GM12878 (cell line): ENCODE results near the gene STPG1. TPM values are rescaled to one million over a fixed set of nuclear protein-coding genes. Genes with fewer than 3 reads are reported as not detected.

Experiments used
- ATAC-seq: fragments of 200-7000 bp; cut with Tn5 transposase; 3 replicates; pipeline ENCODE4 v1.9.1; 2020; ENCODE audit warnings: mild to moderate bottlenecking, moderate library complexity
- BruUV-seq: library from RNA; stranded (reverse); fragments of 400-500 nt; replicated peaks from 2 replicates; lab custom pipeline; 2021; lab: Mats Ljungman, UMichigan
- CTCF ChIA-PET: fragments of 300-600 bp; sonication (Branson Sonifier 250); formaldehyde crosslinking; extraction: SDS; loops from one replicate; lab custom pipeline; 2021; ENCODE audit warnings: inconsistent platforms; lab: Yijun Ruan, JAX
- POLR2A ChIA-PET: fragments of 350-600 bp; formaldehyde crosslinking; extraction: SDS; loops from one replicate; lab custom pipeline; 2021; ENCODE audit warnings: inconsistent platforms; lab: Charles Lee
- RAD21 ChIA-PET: fragments of 300-600 bp; sonication (Branson Sonifier 250); formaldehyde crosslinking; loops from one replicate; lab custom pipeline; 2023; ENCODE audit warnings: antibody characterized with exemption; ENCODE audit not compliant: unreplicated experiment; lab: Charles Lee
- SMC1A ChIA-PET: fragments of 300-600 bp; sonication (Branson Sonifier 250); formaldehyde crosslinking; loops from one replicate; lab custom pipeline; 2023; ENCODE audit not compliant: unreplicated experiment, uncharacterized antibody; lab: Charles Lee
- DNase-seq: peaks from one replicate; pipeline ENCODE4 v3.0.0-alpha.2; 2011; ENCODE audit warnings: low read depth, low spot score
- FAIRE-seq: peaks from 3 replicates; lab custom pipeline; 2011; peaks lifted over from hg19 to GRCh38; lab: Jason Lieb, UNC
- H2AFZ ChIP-seq: 2 replicates; pipeline ENCODE4 v1.6.0; 2011; ENCODE audit warnings: low read depth, low read length, control low read depth; ENCODE audit not compliant: control insufficient read depth
- H3K27ac ChIP-seq: 2 replicates; pipeline ENCODE4 v1.5.1; 2011; ENCODE audit warnings: control low read depth; ENCODE audit not compliant: control insufficient read depth, insufficient read depth
- H3K27me3 ChIP-seq, 2 experiments: replicated peaks in 1 of 2; 2 replicates each; pipeline versions ENCODE4 v1.6.0 to v1.6.1; 2011; ENCODE audit warnings: low read length in 1 of 2; ENCODE audit not compliant: control insufficient read depth in 2 of 2, insufficient read depth in 2 of 2
- H3K36me3 ChIP-seq, 2 experiments: 2 replicates each; pipeline ENCODE4 v1.5.1; 2011; ENCODE audit warnings: low read length in 1 of 2; ENCODE audit not compliant: control insufficient read depth in 2 of 2, insufficient read depth in 2 of 2
- H3K4me1 ChIP-seq: 2 replicates; pipeline ENCODE4 v1.6.1; 2011; ENCODE audit warnings: mild to moderate bottlenecking, low read length, moderate library complexity, mixed read lengths; ENCODE audit not compliant: control insufficient read depth, insufficient read depth
- H3K4me2 ChIP-seq: 2 replicates; pipeline ENCODE4 v1.6.0; 2011; ENCODE audit warnings: control low read depth; ENCODE audit not compliant: control insufficient read depth, insufficient read depth
- H3K4me3 ChIP-seq: fragments of 200-600 bp; sonication (generic); 2 replicates; pipeline ENCODE4 v1.5.1; 2016
- H3K79me2 ChIP-seq: 2 replicates; pipeline ENCODE4 v1.6.0; 2011; ENCODE audit warnings: low read length; ENCODE audit not compliant: control insufficient read depth, insufficient read depth
- H3K9ac ChIP-seq: 2 replicates; pipeline ENCODE4 v1.8.0; 2011; ENCODE audit warnings: low read length, control low read depth, mixed read lengths; ENCODE audit not compliant: control insufficient read depth, insufficient read depth
- H3K9me3 ChIP-seq: replicated peaks from 3 replicates; pipeline ENCODE4 v1.5.1; 2011; ENCODE audit warnings: mild to moderate bottlenecking, low read length; ENCODE audit not compliant: control insufficient read depth, insufficient read depth
- H4K20me1 ChIP-seq: 2 replicates; pipeline ENCODE4 v1.6.0; 2011; ENCODE audit not compliant: control insufficient read depth, insufficient read depth
- CUX1 ChIP-seq: IDR thresholded peaks from 2 replicates; pipeline ENCODE4 v1.6.1; 2012; ENCODE audit warnings: improper control_type of control experiment, low read depth, low read length; ENCODE audit not compliant: insufficient replicate concordance
- EED ChIP-seq: sonication (generic); IDR thresholded peaks from 2 replicates; pipeline ENCODE4 v1.6.1; 2016; ENCODE audit warnings: antibody characterized with exemption, low read depth
- HCFC1 ChIP-seq: fragments of 150-350 bp; IDR thresholded peaks from 2 replicates; pipeline ENCODE4 v1.6.1; 2014; ENCODE audit warnings: low read length
- IKZF2 ChIP-seq, 2 experiments: fragments of 450-650 bp; IDR thresholded peaks; 2 replicates each; pipeline ENCODE4 v1.6.1; 2017; ENCODE audit warnings: mild to moderate bottlenecking in 2 of 2, moderate library complexity in 2 of 2
- PBX3 ChIP-seq: IDR thresholded peaks from 2 replicates; pipeline ENCODE4 v1.6.1; 2011; ENCODE audit warnings: mild to moderate bottlenecking, low read depth, low read length, moderate library complexity; ENCODE audit not compliant: insufficient replicate concordance
- REST ChIP-seq: IDR thresholded peaks from 2 replicates; pipeline ENCODE4 v1.6.1; 2012; ENCODE audit warnings: mild to moderate bottlenecking, low read depth, low read length
- SPI1 ChIP-seq: IDR thresholded peaks from 2 replicates; pipeline ENCODE4 v1.6.1; 2011; ENCODE audit warnings: low read depth, mild to moderate bottlenecking, low read length, moderate library complexity, borderline replicate concordance; ENCODE audit not compliant: insufficient read depth
- SUZ12 ChIP-seq: fragments of 200-600 bp; sonication (generic); IDR thresholded peaks from one replicate; pipeline ENCODE4 v1.6.1; 2018; ENCODE audit warnings: antibody characterized with exemption, mild to moderate bottlenecking; ENCODE audit not compliant: unreplicated experiment
- ZNF207 ChIP-seq: fragments of 450-650 bp; IDR thresholded peaks from 2 replicates; pipeline ENCODE4 v1.6.1; 2014; ENCODE audit warnings: antibody characterized with exemption, mild to moderate bottlenecking, borderline replicate concordance
- ZNF217 ChIP-seq: fragments of 450-650 bp; IDR thresholded peaks from 2 replicates; pipeline ENCODE4 v1.6.1; 2017; ENCODE audit warnings: antibody characterized with exemption, mild to moderate bottlenecking
- ZNF384 ChIP-seq: IDR thresholded peaks from 2 replicates; pipeline ENCODE4 v1.6.1; 2012; ENCODE audit warnings: low read depth, mild to moderate bottlenecking, low read length, improper control_type of control experiment, borderline replicate concordance
- WGBS: methylation state at CpG from one replicate; pipeline ENCODE4 v1.1.6; 2016; ENCODE audit warnings: low lambda C conversion rate; ENCODE audit not compliant: insufficient replicate concordance, insufficient coverage; ENCODE audit errors: missing lambda C conversion rate; 5-methylcytosine and 5-hydroxymethylcytosine counted together
- in situ Hi-C: fragments of 300-500 bp; cut with MboI; formaldehyde crosslinking; loops from 9 replicates; pipeline ENCODE4 v1.14.3; 2018; ENCODE audit warnings: mixed read lengths
- intact Hi-C: fragments of 100-400 bp; cut with micrococcal nuclease; formaldehyde crosslinking; loops from one replicate; pipeline ENCODE4 v1.14.2; 2022; ENCODE audit not compliant: unreplicated experiment
- polyA plus RNA-seq, 11 experiments: library from polyadenylated mRNA; depleted of rRNA in 4 of 11; unstranded in 6 of 11; stranded (reverse) in 5 of 11; fragments of >200 nt; fragmentation: Nextera tagmentation in 4 of 11; fragmentation: Illumina TruSeq in 1 of 11; extraction: Ambion mirVana in 4 of 11; extraction: Trizol in 1 of 11; gene quantifications; 1 replicate in 1 of 11; 2 replicates in 10 of 11; pipeline versions ENCODE4 v1.2.1 to v1.2.3, GENCODE V29; 2011 to 2016; ENCODE audit warnings: inconsistent platforms in 2 of 11, missing spikeins in 2 of 11, low read depth in 1 of 11
- total RNA-seq, 4 experiments: library from RNA; depleted of rRNA in 3 of 4; stranded (reverse); fragments of >200 nt in 3 of 4; fragmentation: Illumina TruSeq in 1 of 4; extraction: Trizol in 1 of 4; gene quantifications; 2 replicates each; pipeline versions ENCODE4 v1.2.1 to v1.2.3, GENCODE V29; 2013 to 2021
- TF ChIP-seq, protein P1 (sequence below): IDR thresholded peaks from 2 replicates; pipeline ENCODE4 v1.6.1; 2012; ENCODE audit warnings: low read depth, low read length, improper control_type of control experiment

STPG1 gene
- total and polyA plus RNA-seq, 10 of the 15 experiments (the other 5 are each of a cell fraction or from before 2014, with no cell fraction given): 0.22 to 2.6 (median 0.73) TPM

DNA sequence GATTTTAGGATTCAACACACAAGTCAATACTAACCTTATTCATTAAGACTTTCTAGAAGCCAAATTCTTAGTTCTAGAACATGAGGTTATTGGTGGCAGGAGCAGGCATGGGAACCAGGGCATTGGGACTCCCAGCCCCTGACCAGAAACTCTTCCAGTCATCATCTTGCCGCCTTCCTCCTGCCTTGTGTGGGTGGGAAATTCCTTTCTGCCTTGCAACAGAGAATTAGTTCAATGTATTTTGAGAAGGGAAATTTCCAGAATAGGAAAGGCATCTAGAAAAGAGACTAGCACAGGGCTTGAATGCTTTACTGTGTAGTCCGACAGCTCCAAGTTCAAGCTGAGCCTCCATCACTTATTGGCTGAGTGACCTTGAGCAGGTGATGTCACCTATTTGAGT, 85.7 kb downstream of the STPG1 start:
- ATAC-seq: no peak
- in situ Hi-C loops: no loop called here
- no peak for FAIRE-seq
- ChIA-PET CTCF (no interaction called here), POLR2A (no interaction called here), RAD21 (no interaction called here), SMC1A (no interaction called here)
- 45% methylated on average over 2 of the region's 2 CpGs for WGBS
- Histone ChIP-seq H3K36me3 (no peaks in the 10 kb centered on the region), H3K4me1 (no peaks in the 10 kb centered on the region), H3K9me3 (no peaks in the 10 kb centered on the region), H3K27ac (no peak overlapping the region), H3K27me3 (peaks cover 3 to 13% of the 10 kb centered on the region in 2 experiments), H3K4me3 (no peak overlapping the region), H3K9ac (no peak overlapping the region), H3K4me2 (no peak overlapping the region), H2AFZ (no peak overlapping the region), H4K20me1 (no peaks in the 10 kb centered on the region), H3K79me2 (no peaks in the 10 kb centered on the region)
- BruUV-seq: no TSS peak
- intact Hi-C loops: no loop called here
- DNase-seq: no peak
- TF ChIP-seq ZNF384 (no peak), SPI1 (no peak), IKZF2 (IDR thresholded peaks at IDR 0.05) (no peak), HCFC1 (no peak), ZNF217 (no peak), ZNF207 (no peak), REST (no peak), SUZ12 (no peak), CUX1 (no peak), PBX3 (no peak), EED (no peak)
- TF ChIP-seq, protein P1, sequence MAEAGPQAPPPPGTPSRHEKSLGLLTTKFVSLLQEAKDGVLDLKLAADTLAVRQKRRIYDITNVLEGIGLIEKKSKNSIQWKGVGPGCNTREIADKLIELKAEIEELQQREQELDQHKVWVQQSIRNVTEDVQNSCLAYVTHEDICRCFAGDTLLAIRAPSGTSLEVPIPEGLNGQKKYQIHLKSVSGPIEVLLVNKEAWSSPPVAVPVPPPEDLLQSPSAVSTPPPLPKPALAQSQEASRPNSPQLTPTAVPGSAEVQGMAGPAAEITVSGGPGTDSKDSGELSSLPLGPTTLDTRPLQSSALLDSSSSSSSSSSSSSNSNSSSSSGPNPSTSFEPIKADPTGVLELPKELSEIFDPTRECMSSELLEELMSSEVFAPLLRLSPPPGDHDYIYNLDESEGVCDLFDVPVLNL: no peak
